SIG-M5 treated with dmso at 0.1 percent for 504 hours (cell line): ENCODE data around the gene ABCG4.
"Not testable (repeated sequence)": the region's sequence is repeated elsewhere in the genome, so short reads cannot be mapped to it uniquely, and the experiment has no call there.

Experiments used
- DNase-seq: peaks from one replicate; lab custom pipeline; 2025; ENCODE audit not compliant: unreplicated experiment; lab: John Stamatoyannopoulos, UW

ABCG4 gene

GRCh38 chr11:119152604-119153003 lies 3.8 kb downstream of the ABCG4 start:
- no peak for DNase-seq

GRCh38 chr11:119153049-119153818 lies 4.4 kb downstream of the ABCG4 start:
- no peak for DNase-seq

- no peak for DNase-seq
Observed at GRCh38 chr11:119154178-119154577, 5.3 kb downstream of the ABCG4 start.

- DNase-seq = no peak
Observed at GRCh38 chr11:119155733-119156492, 7.1 kb downstream of the ABCG4 start.

GRCh38 chr11:119156496-119156895 lies 7.6 kb downstream of the ABCG4 start:
- no peak for DNase-seq

GRCh38 chr11:119157063-119157462 lies 8.2 kb downstream of the ABCG4 start:
- DNase-seq = no peak

- DNase-seq = no peak
Observed at GRCh38 chr11:119158467-119158866, 9.6 kb downstream of the ABCG4 start.

- DNase-seq = no peak
Observed at GRCh38 chr11:119160151-119160550, 11.3 kb downstream of the ABCG4 start.

- DNase-seq = no peak
Observed at GRCh38 chr11:119161871-119162270, 13.0 kb downstream of the ABCG4 start.

- DNase-seq = peak; percentile 21
Observed at GRCh38 chr11:119166368-119167076, 17.7 kb downstream of the ABCG4 start.

- DNase-seq = not testable (repeated sequence)
Observed at GRCh38 chr11:119167077-119167458, 18.2 kb downstream of the ABCG4 start.

GRCh38 chr11:119167933-119168332 lies 19.1 kb downstream of the ABCG4 start:
- no peak for DNase-seq

- DNase-seq = peak; percentile 82
Observed at GRCh38 chr11:119168471-119169281, 19.8 kb downstream of the ABCG4 start, which contains the start of gene NLRX1. Gene NLRX1, plus strand, starts transcription at chr11:119168725. Its CDS starts 2,679 bp downstream, at chr11:119171404.

- DNase-seq = no peak
Observed at GRCh38 chr11:119169282-119169719, 20.4 kb downstream of the ABCG4 start.

- no peak for DNase-seq
Observed at GRCh38 chr11:119172513-119172912, 23.7 kb downstream of the ABCG4 start.

- no peak for DNase-seq
Observed at GRCh38 chr11:119173453-119173852, 24.6 kb downstream of the ABCG4 start.

- DNase-seq = no peak
Observed at GRCh38 chr11:119175493-119176077, 26.7 kb downstream of the ABCG4 start.

GRCh38 chr11:119178166-119178680 lies 29.4 kb downstream of the ABCG4 start:
- DNase-seq = no peak

GRCh38 chr11:119179342-119179741 lies 30.5 kb downstream of the ABCG4 start:
- DNase-seq = no peak

GRCh38 chr11:119179983-119180382 lies 31.1 kb downstream of the ABCG4 start:
- no peak for DNase-seq
